NCI-H1092 treated with DMSO at 0.1 percent for 48 hours (cell line): Measurements from ENCODE around the gene TRAPPC10.

Experiments
- DNase-seq: peaks from one replicate; lab custom pipeline; 2025; lab: John Stamatoyannopoulos, UW

Gene TRAPPC10

DNA sequence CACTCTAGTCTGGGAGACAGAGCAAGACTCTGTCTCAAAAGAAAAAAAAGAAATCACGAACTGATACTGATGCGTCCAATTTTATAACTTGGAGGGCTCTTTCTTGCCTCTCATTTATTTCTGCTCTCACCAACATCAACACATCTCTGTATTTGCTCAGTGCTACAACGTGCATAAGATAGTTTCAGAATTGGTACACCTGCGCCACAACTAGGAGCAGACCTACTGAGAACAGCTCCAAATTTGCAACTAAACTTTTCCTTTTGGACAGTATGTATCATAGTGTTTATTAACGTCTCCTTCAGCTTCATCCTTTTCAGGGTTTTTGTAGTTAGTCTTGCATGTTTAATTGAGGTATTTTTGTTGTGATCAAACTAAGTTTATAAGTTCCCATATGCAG, 27.7 kb downstream of the TRAPPC10 start:
- no peak for DNase-seq

- DNase-seq: no peak
Observed at GRCh38 chr21:44043613-44044012, 31.5 kb downstream of the TRAPPC10 start.

DNA sequence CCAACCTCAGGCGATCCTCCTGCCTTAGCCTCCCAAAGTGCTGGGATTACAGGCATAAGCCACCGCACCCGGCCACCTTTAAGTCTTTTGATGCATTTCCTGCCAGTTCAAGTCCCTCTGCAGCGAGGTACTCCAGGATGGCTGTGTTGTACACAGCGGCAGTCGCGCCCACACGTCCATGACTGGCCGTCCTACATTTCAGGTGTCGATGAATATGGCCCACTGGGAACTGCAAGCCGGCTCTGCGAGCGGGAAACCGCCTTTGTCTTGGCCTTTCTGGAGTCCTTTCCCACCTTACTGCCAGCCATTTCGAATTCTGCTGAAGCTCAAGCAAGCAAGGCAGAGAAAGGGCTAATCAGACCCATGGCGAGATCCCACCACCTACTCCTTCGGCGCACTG, 34.6 kb downstream of the TRAPPC10 start:
- no peak for DNase-seq

GRCh38 chr21:44047996-44048560, 36.0 kb downstream of the TRAPPC10 start:
- DNase-seq: no peak

- peak; percentile 15 for DNase-seq
Observed at GRCh38 chr21:44049182-44049581, 37.1 kb downstream of the TRAPPC10 start.

DNA sequence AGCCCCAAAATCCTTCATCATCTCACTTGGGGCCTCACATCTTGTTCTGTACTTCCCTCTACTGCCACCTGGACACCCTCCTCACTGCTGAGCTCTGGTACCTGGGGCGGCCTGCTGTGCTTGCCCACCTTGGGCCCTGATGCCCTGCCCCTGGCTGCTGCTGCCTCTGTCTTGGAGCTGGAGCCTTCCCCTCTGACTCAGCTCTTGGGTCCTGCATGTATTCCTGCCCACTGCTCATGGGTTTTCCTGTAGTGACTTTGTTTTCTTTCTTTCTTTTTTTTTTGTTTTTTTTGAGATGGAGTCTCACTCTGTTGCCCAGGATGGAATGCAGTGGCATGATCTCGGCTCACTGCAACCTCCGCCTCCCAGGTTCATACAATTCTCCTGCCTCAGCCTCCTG, 37.5 kb downstream of the TRAPPC10 start:
- no peak for DNase-seq

- DNase-seq: no peak
Observed at GRCh38 chr21:44050276-44050675, 38.2 kb downstream of the TRAPPC10 start.

DNA sequence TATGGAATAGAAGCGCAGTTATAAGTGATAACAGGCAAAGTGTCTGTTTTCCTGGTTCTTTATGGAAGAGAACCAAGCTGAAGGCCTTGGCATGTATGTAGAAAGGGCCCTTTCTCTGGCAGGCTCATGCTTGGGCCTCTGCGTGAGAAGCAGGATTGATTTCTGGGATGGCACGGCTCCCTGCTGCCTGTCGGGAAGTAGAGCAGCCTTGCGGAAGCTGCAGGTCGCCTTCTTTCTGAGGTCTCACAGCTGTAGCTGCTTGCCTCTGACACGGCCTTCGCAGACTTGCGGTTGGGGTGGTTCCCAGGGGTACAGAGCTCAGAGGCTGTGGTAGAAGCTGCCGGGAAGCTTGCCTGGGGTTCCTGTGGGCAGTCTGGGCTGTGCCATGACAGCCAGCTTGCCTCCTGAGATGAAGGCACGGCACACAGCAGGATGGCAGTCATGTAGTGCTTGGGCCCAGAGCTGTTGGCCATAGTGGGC, 39.4 kb downstream of the TRAPPC10 start:
- no peak for DNase-seq

- peak; percentile 56 for DNase-seq
Observed at GRCh38 chr21:44052071-44052829, 40.1 kb downstream of the TRAPPC10 start.

- no peak for DNase-seq
Observed at GRCh38 chr21:44052830-44053226, 40.7 kb downstream of the TRAPPC10 start.

- no peak for DNase-seq
Observed at GRCh38 chr21:44053567-44053966, 41.5 kb downstream of the TRAPPC10 start.

- DNase-seq: no peak
Observed at GRCh38 chr21:44054710-44055109, 42.6 kb downstream of the TRAPPC10 start.

GRCh38 chr21:44057055-44057454, 44.9 kb downstream of the TRAPPC10 start:
- DNase-seq: no peak

DNA sequence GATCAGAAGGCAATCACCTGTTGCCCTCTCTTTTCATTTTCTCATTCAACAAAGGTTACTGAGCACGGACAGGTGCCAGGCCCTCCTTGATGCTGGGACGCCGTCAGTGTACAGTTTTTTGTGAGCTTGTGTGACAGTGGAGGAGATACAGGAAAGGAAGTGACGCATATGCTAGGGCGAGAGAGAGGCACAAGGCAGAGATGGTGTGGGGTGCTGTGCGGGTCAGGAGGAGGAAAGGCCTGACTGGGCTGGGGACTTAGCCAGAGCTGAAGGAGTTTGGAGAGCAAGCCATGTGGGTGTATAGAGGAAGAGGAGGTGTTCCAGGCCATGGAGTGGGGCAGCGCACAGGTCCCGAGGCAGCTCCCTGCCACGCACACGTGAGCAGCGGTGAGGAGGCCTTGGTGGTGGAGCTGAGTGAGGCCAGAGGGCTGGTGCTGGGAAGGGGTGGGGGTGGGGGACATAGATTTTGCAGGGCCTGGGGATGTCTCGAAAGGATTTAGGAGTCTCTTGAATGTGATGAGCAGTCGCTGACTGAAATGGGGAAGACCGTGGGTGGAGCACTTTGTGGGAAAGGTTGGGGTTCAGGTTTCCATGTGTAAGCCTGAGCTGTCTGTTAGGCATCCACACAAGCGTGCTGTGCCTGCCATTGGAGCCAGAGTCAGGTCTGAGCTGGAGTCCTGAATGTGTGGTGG, 46.0 kb downstream of the TRAPPC10 start:
- no peak for DNase-seq

- DNase-seq: no peak
Observed at GRCh38 chr21:44058652-44058964, 46.5 kb downstream of the TRAPPC10 start.

DNA sequence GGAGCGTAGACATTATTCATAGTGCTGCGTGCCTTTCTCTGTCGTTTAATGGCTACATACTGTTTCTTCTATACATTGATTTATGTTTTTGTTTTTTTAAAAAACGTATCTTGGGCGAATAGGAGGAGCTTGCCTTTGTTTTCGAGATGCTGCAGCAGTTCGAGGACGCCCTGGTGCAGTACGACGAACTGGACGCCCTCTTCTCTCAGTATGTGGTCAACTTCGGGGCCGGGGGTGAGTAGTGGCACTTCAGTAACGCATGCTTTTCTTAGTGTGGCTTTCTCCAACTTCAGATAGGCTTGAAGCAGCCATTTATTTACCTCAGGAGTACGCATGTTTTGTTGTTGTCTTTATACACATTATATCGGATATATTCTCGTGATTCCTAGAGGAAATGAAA, 46.9 kb downstream of the TRAPPC10 start:
- no peak for DNase-seq

DNA sequence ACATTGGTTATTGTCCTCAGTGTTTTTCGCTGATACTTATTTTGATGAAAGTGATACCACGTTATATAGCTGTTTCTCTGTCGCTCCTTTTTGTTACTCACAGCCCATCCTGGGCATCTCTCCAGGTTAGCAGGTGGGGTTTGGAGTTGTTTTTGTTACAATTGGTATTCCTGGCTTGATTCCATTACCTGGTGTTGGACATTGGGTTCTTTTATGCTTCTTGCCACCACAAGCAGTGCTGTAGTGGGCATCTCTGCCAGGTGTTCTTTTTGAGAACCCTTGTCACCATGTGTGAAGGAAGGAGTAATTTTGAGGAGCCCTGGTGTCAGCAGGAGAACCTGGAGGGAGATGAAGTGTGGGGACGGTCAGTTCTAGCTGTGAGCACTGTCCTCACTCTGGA, 47.6 kb downstream of the TRAPPC10 start:
- DNase-seq: peak; percentile 89

- no peak for DNase-seq
Observed at GRCh38 chr21:44062380-44062779, 50.3 kb downstream of the TRAPPC10 start.

DNA sequence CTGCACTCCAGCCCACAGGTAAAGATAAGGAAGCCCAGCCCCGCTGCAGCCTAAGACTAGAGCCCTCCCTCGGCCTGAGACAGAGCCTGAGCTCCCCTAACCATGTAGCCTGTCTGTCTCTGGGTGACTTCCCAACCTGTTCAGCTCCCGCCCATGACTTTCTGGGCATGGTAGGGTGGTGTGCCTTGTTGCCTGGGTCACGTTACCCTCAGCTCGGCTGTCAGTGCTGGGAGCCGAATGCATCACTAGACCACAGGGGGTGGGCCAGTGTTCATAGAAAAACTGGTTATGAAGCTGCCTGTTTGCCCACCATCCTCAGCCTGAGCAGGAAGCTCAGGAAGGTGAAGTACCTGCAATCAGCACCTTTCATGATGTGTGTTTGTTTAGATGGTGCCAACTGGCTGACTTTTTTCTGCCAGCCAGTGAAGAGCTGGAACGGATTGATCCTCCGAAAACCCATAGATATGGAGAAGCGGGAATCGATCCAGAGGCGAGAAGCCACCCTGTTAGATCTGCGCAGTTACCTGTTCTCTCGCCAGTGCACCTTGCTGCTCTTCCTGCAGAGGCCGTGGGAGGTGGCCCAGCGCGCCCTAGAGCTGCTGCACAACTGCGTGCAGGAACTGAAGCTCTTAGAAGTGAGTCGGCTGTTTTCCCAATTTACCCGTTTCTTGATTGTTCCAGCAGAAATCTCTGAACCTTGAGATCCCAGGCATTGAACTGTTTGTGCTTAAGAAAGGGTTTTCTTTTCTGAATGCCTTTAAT, 51.2 kb downstream of the TRAPPC10 start:
- no peak for DNase-seq

DNA sequence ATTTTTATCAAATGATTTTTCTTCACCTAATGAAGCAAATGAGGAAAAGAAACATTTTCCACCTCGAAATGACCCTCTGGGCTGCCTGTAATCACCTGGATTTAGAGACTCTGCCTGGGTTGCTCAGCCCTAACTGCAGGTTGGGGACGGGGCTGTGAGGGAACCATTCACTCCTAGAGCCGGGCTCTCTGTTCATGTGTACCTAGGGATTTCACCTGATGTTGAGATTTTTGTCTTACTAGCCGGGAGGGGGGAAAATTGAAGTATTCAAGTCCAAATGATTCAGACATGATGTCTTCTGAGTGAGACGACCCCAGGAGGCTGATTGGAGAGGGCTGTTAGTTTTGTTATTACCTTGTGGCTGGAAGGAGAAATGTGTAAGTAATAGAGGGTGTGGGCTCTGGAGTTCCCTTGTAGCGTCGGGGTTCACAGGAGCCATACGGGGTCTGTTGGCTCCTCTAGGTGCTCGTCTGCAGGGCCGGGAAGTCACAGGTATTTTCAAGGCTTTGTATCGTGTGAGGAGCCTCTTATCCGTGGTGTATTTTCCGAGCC, 52.8 kb downstream of the TRAPPC10 start:
- no peak for DNase-seq

GRCh38 chr21:44065428-44065827, 53.3 kb downstream of the TRAPPC10 start:
- no peak for DNase-seq

DNA sequence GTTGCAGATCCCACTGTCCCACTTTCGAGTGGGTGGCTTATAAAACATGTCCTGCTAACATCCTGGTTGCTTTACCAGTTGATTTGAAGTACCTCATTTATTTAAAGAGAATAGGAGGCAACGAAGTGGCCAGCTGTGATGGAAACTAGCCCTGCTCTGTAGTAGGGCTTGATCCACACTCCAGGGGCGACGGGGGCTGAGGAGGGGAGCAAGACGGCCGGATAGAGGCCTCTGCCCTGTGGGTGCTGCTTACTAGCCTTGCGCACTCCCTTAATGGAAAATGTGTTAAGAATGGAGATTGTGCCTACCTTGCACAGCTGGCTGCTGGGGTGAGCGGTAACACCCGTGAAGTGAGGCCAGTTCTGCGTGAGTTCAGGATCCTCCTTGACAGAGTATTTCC, 54.0 kb downstream of the TRAPPC10 start:
- no peak for DNase-seq
